Parathyroid adenoma (tissue), 2 donors: Measurements from ENCODE around the gene PRKAR1A.
"Not testable (repeated sequence)": the region's sequence is repeated elsewhere in the genome, so short reads cannot be mapped to it uniquely, and the experiment has no call there.

Experiments
- H2AFZ ChIP-seq: fragments of 300-600 bp; sonication (generic); one replicate; pipeline ENCODE4 v1.7.0; 2017; ENCODE audit warnings: antibody characterized with exemption, mild to moderate bottlenecking
- H3K27ac ChIP-seq: fragments of 300-600 bp; sonication (generic); one replicate; pipeline ENCODE4 v1.7.0; 2017
- H3K27me3 ChIP-seq: fragments of 300-600 bp; sonication (generic); one replicate; pipeline ENCODE4 v1.7.0; 2017; ENCODE audit warnings: low read length; ENCODE audit not compliant: control insufficient read depth, insufficient read depth
- H3K36me3 ChIP-seq: fragments of 300-600 bp; sonication (generic); one replicate; pipeline ENCODE4 v1.7.0; 2017; ENCODE audit warnings: low read length; ENCODE audit not compliant: control insufficient read depth, insufficient read depth
- H3K4me1 ChIP-seq: fragments of 300-600 bp; sonication (generic); one replicate; pipeline ENCODE4 v1.7.0; 2017; ENCODE audit warnings: control low read depth
- H3K4me2 ChIP-seq: fragments of 300-600 bp; sonication (generic); one replicate; pipeline ENCODE4 v1.7.0; 2017; ENCODE audit warnings: low read length
- H3K4me3 ChIP-seq: fragments of 300-600 bp; sonication (generic); one replicate; pipeline ENCODE4 v1.7.0; 2017; ENCODE audit warnings: low read depth, low read length
- H3K79me2 ChIP-seq: fragments of 300-600 bp; sonication (generic); one replicate; pipeline ENCODE4 v1.7.0; 2017; ENCODE audit warnings: control low read depth
- H3K9ac ChIP-seq: fragments of 300-600 bp; sonication (generic); one replicate; pipeline ENCODE4 v1.7.0; 2017; ENCODE audit warnings: mild to moderate bottlenecking
- H3K9me3 ChIP-seq: fragments of 300-600 bp; sonication (generic); one replicate; pipeline ENCODE4 v1.7.0; 2017; ENCODE audit warnings: low read length; ENCODE audit not compliant: control insufficient read depth
- CTCF ChIP-seq: fragments of 300-600 bp; sonication (generic); IDR thresholded peaks from one replicate; pipeline ENCODE4 v1.7.0; 2017; ENCODE audit warnings: antibody characterized with exemption, mild to moderate bottlenecking
- donor health status: primary hyperparathyroidism.

Gene PRKAR1A

GRCh38 chr17:68513932-68514331 is 1.7 kb downstream of the PRKAR1A start:
- Histone ChIP-seq H3K9ac (no peak overlapping the region), H3K27me3 (no peaks in the 10 kb centered on the region), H3K4me2 (peak overlapping the region; percentile 97), H3K79me2 (peaks cover 37% of the 10 kb centered on the region), H3K27ac (peak overlapping the region; percentile 99), H3K4me3 (peak overlapping the region; percentile 98), H2AFZ (no peak overlapping the region), H3K9me3 (no peaks in the 10 kb centered on the region), H3K4me1 (peaks cover 23% of the 10 kb centered on the region), H3K36me3 (no peaks in the 10 kb centered on the region)
- TF ChIP-seq CTCF = no peak

- Histone ChIP-seq H3K4me3 (peak overlapping the region; percentile 98), H3K9me3 (no peaks in the 10 kb centered on the region), H3K4me1 (peaks cover 17% of the 10 kb centered on the region), H3K27me3 (no peaks in the 10 kb centered on the region), H3K27ac (peak overlapping the region; percentile 99), H3K4me2 (peak overlapping the region; percentile 97), H3K36me3 (no peaks in the 10 kb centered on the region), H2AFZ (no peak overlapping the region), H3K79me2 (peaks cover 48% of the 10 kb centered on the region), H3K9ac (no peak overlapping the region)
- no peak for TF ChIP-seq CTCF
Measured at GRCh38 chr17:68514831-68515635, 2.8 kb downstream of the PRKAR1A start.

- Histone ChIP-seq H3K4me2 (no peak overlapping the region), H3K79me2 (peaks cover 54% of the 10 kb centered on the region), H3K9me3 (no peaks in the 10 kb centered on the region), H2AFZ (no peak overlapping the region), H3K4me3 (no peak overlapping the region), H3K9ac (no peak overlapping the region), H3K36me3 (no peaks in the 10 kb centered on the region), H3K4me1 (peaks cover 16% of the 10 kb centered on the region), H3K27ac (no peak overlapping the region), H3K27me3 (no peaks in the 10 kb centered on the region)
- TF ChIP-seq CTCF = no peak
Measured at GRCh38 chr17:68516732-68517131, 4.5 kb downstream of the PRKAR1A start.

GRCh38 chr17:68517605-68518004 is 5.4 kb downstream of the PRKAR1A start:
- not testable (repeated sequence) for H3K36me3 ChIP-seq, H3K9me3 ChIP-seq, H3K27ac ChIP-seq, H3K4me2 ChIP-seq, H2AFZ ChIP-seq, H3K27me3 ChIP-seq, H3K9ac ChIP-seq, H3K4me3 ChIP-seq
- Histone ChIP-seq H3K4me1 (peaks cover 23% of the 10 kb centered on the region), H3K79me2 (peaks cover 61% of the 10 kb centered on the region)

- Histone ChIP-seq H3K4me1 (peaks cover 23% of the 10 kb centered on the region), H3K27ac (no peak overlapping the region)
Measured at GRCh38 chr17:68518063-68518815, 6.0 kb downstream of the PRKAR1A start.

GRCh38 chr17:68519051-68519450 is 6.8 kb downstream of the PRKAR1A start:
- H3K4me3 ChIP-seq, H3K9me3 ChIP-seq, H3K36me3 ChIP-seq, H3K27ac ChIP-seq, H3K27me3 ChIP-seq, H3K9ac ChIP-seq, H2AFZ ChIP-seq, H3K4me2 ChIP-seq: not testable (repeated sequence)
- Histone ChIP-seq H3K4me1 (peaks cover 28% of the 10 kb centered on the region), H3K79me2 (peaks cover 58% of the 10 kb centered on the region)

More at GRCh38 chr17:68518063-68518815, 6.0 kb downstream of the PRKAR1A start:
- Histone ChIP-seq H2AFZ (no peak overlapping the region), H3K4me3 (no peak overlapping the region), H3K79me2 (peaks cover 61% of the 10 kb centered on the region), H3K4me2 (no peak overlapping the region), H3K9ac (no peak overlapping the region), H3K27me3 (no peaks in the 10 kb centered on the region), H3K36me3 (no peaks in the 10 kb centered on the region), H3K9me3 (no peaks in the 10 kb centered on the region)
- TF ChIP-seq CTCF = no peak
